ENCODE measurements around the gene NEURL1. TPM values are rescaled to one million over a fixed set of nuclear protein-coding genes. Genes with fewer than 3 reads are reported as not detected.

The NEURL1 gene
- total and polyA plus RNA-seq, 4 donors: 0.14 to 2.0 (median 0.74) TPM

- H3K9ac ChIP-seq (ENCODE audit: insufficient read depth in 1 of 2, low read length in 2 of 2): no peak overlapping the region
- TF ChIP-seq CTCF (IDR thresholded peaks at IDR 0.05; ENCODE audit: control extremely low read depth, extremely low read depth): no peak
- H3K9me3 ChIP-seq (ENCODE audit: control insufficient read depth in 4 of 4, insufficient read depth in 3 of 4, low read length in 3 of 4): peaks cover 0 to 6% (median 1%) of the 10 kb centered on the region in 4 donors
- no peak overlapping the region for H3K27ac ChIP-seq (ENCODE audit: low read depth in 1 of 2, low read length in 1 of 2)
- whole genome bisulfite sequencing, 2 donors: 63 to 75% methylated on average over 4 of the region's 4 CpGs
- H3K27me3 ChIP-seq (ENCODE audit: control insufficient read depth in 3 of 3, insufficient read depth in 3 of 3, low read length in 2 of 3): peaks cover 0 to 3% (median 3%) of the 10 kb centered on the region in 3 donors
- ATAC-seq (ENCODE audit: insufficient read depth, low FRiP score) (no peak), DNase-seq (no peak)
- no peaks in the 10 kb centered on the region for H3K4me1 ChIP-seq (ENCODE audit: control insufficient read depth in 5 of 5, insufficient read depth in 5 of 5, low read length in 5 of 5)
- H3K4me3 ChIP-seq: no peak overlapping the region
- no peaks in the 10 kb centered on the region for H3K36me3 ChIP-seq (ENCODE audit: control insufficient read depth in 4 of 4, insufficient read depth in 4 of 4, low read length in 4 of 4)
Measured at GRCh38 chr10:103562383-103562782, 68.9 kb downstream of the NEURL1 start.

- no peaks in the 10 kb centered on the region for H3K4me1 ChIP-seq (ENCODE audit: control insufficient read depth in 5 of 5, insufficient read depth in 5 of 5, low read length in 5 of 5)
- no peak overlapping the region for H3K9ac ChIP-seq (ENCODE audit: insufficient read depth in 1 of 2, low read length in 2 of 2)
- H3K36me3 ChIP-seq (ENCODE audit: control insufficient read depth in 4 of 4, insufficient read depth in 4 of 4, low read length in 4 of 4): no peaks in the 10 kb centered on the region
- 90 to 94% methylated on average over 7 of the region's 7 CpGs for WGBS, 2 donors
- ATAC-seq (ENCODE audit: insufficient read depth, low FRiP score) (no peak), DNase-seq (no peak)
- H3K27me3 ChIP-seq (ENCODE audit: control insufficient read depth in 3 of 3, insufficient read depth in 3 of 3, low read length in 2 of 3): peaks cover 0 to 3% (median 3%) of the 10 kb centered on the region in 3 donors
- H3K4me3 ChIP-seq: no peak overlapping the region
- no peak overlapping the region for H3K27ac ChIP-seq (ENCODE audit: low read depth in 1 of 2, low read length in 1 of 2)
- no peak for TF ChIP-seq CTCF (IDR thresholded peaks at IDR 0.05; ENCODE audit: control extremely low read depth, extremely low read depth)
- peaks cover 0 to 6% (median 1%) of the 10 kb centered on the region in 4 donors for H3K9me3 ChIP-seq (ENCODE audit: control insufficient read depth in 4 of 4, insufficient read depth in 3 of 4, low read length in 3 of 4)
Measured at GRCh38 chr10:103563231-103564115, 70.0 kb downstream of the NEURL1 start.

GRCh38 chr10:103564116-103564501 is 70.6 kb downstream of the NEURL1 start:
- 57 to 62% methylated on average over 7 of the region's 7 CpGs for WGBS, 2 donors
- no peak for TF ChIP-seq CTCF (IDR thresholded peaks at IDR 0.05; ENCODE audit: control extremely low read depth, extremely low read depth)
- peaks cover 0 to 6% (median 1%) of the 10 kb centered on the region in 4 donors for H3K9me3 ChIP-seq (ENCODE audit: control insufficient read depth in 4 of 4, insufficient read depth in 3 of 4, low read length in 3 of 4)
- no peak overlapping the region for H3K9ac ChIP-seq (ENCODE audit: insufficient read depth in 1 of 2, low read length in 2 of 2)
- no peak overlapping the region for H3K27ac ChIP-seq (ENCODE audit: low read depth in 1 of 2, low read length in 1 of 2)
- no peak for ATAC-seq (ENCODE audit: insufficient read depth, low FRiP score)
- H3K36me3 ChIP-seq (ENCODE audit: control insufficient read depth in 4 of 4, insufficient read depth in 4 of 4, low read length in 4 of 4): no peaks in the 10 kb centered on the region
- peaks cover 0 to 3% (median 0%) of the 10 kb centered on the region in 3 donors for H3K27me3 ChIP-seq (ENCODE audit: control insufficient read depth in 3 of 3, insufficient read depth in 3 of 3, low read length in 2 of 3)
- no peak overlapping the region for H3K4me3 ChIP-seq
- no peaks in the 10 kb centered on the region for H3K4me1 ChIP-seq (ENCODE audit: control insufficient read depth in 5 of 5, insufficient read depth in 5 of 5, low read length in 5 of 5)
- no peak for DNase-seq
